Uterus (tissue), 4 donors: Measurements from ENCODE around the gene PPFIA4. TPM values are rescaled to one million over a fixed set of nuclear protein-coding genes. Genes with fewer than 3 reads are reported as not detected.
A peak's percentile ranks its signal among the peaks of the same experiment; 100 is the strongest.

Source experiments
- DNase-seq, 2 donors: peaks; one replicate each; pipeline ENCODE4 v3.0.0-alpha.2; 2019 to 2020
- H3K27ac ChIP-seq, 2 donors: fragments of 200-600 bp; sonication (generic); 1 replicate in 1 of 2; 2 replicates in 1 of 2; pipeline ENCODE4 v1.5.1; 2016 to 2018
- H3K27me3 ChIP-seq, 2 donors: fragments of 200-600 bp; sonication (generic); one replicate each; pipeline ENCODE4 v1.5.1; 2018 to 2019; ENCODE audit warnings: control low read depth in 1 of 2
- H3K36me3 ChIP-seq, 2 donors: fragments of 200-600 bp; sonication (generic); one replicate each; pipeline ENCODE4 v1.5.1; 2019; ENCODE audit warnings: control low read depth in 1 of 2
- H3K4me1 ChIP-seq, 2 donors: fragments of 200-600 bp; sonication (generic); one replicate each; pipeline ENCODE4 v1.5.1; 2018 to 2019; ENCODE audit warnings: control low read depth in 1 of 2
- H3K4me3 ChIP-seq, 2 donors: fragments of 200-600 bp; sonication (generic); 1 replicate in 1 of 2; 2 replicates in 1 of 2; pipeline ENCODE4 v1.5.1; 2018 to 2019; ENCODE audit warnings: mild to moderate bottlenecking in 1 of 2
- H3K9me3 ChIP-seq, 2 donors: fragments of 200-600 bp; sonication (generic); one replicate each; pipeline ENCODE4 v1.5.1; 2019; ENCODE audit warnings: control low read depth in 1 of 2
- POLR2A ChIP-seq, 2 donors: fragments of 450-650 bp; IDR thresholded peaks; one replicate each; pipeline ENCODE4 v1.6.1; 2016; ENCODE audit warnings: antibody characterized with exemption in 2 of 2, mild to moderate bottlenecking in 1 of 2, moderate library complexity in 1 of 2
- intact Hi-C: fragments of 100-400 bp; cut with DNase I; formaldehyde crosslinking; loops from one replicate; pipeline ENCODE4 v1.15.1; 2023; ENCODE audit warnings: low total_unique reads
- total RNA-seq, 4 donors: library from RNA; depleted of rRNA in 3 of 4; stranded (reverse); fragments of >200 nt in 3 of 4; gene quantifications; one replicate each; pipeline versions ENCODE4 v1.1.0 to v1.2.4, GENCODE V29; 2014 to 2023
- TF ChIP-seq, protein P1 (sequence below), 4 experiments: fragments of 200-600 bp in 2 of 4; fragments of 450-650 bp in 2 of 4; sonication (generic) in 2 of 4; IDR thresholded peaks; one replicate each; pipeline ENCODE4 v1.5.1; 2016 to 2019; ENCODE audit warnings: antibody characterized with exemption in 4 of 4, mild to moderate bottlenecking in 2 of 4, moderate library complexity in 1 of 4
- donor health status: DM: yes; HTN: yes; CAD: no.

The PPFIA4 gene
- total RNA-seq, 4 donors from 2014 or later = 0.26 to 7.6 (median 6.5) TPM; not detected in 1

- intact Hi-C loops = no loop called here
- Histone ChIP-seq H3K36me3 (no peaks in the 10 kb centered on the region), H3K27me3 (no peaks in the 10 kb centered on the region), H3K4me3 (no peak overlapping the region), H3K9me3 (no peaks in the 10 kb centered on the region), H3K4me1 (no peaks in the 10 kb centered on the region), H3K27ac (no peak overlapping the region)
- no peak for DNase-seq
- TF ChIP-seq POLR2A (IDR thresholded peaks at IDR 0.05) = no peak
- TF ChIP-seq, protein P1, sequence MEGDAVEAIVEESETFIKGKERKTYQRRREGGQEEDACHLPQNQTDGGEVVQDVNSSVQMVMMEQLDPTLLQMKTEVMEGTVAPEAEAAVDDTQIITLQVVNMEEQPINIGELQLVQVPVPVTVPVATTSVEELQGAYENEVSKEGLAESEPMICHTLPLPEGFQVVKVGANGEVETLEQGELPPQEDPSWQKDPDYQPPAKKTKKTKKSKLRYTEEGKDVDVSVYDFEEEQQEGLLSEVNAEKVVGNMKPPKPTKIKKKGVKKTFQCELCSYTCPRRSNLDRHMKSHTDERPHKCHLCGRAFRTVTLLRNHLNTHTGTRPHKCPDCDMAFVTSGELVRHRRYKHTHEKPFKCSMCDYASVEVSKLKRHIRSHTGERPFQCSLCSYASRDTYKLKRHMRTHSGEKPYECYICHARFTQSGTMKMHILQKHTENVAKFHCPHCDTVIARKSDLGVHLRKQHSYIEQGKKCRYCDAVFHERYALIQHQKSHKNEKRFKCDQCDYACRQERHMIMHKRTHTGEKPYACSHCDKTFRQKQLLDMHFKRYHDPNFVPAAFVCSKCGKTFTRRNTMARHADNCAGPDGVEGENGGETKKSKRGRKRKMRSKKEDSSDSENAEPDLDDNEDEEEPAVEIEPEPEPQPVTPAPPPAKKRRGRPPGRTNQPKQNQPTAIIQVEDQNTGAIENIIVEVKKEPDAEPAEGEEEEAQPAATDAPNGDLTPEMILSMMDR (IDR thresholded peaks at IDR 0.05) = no peak
Measured at GRCh38 chr1:203050826-203051225, 24.5 kb downstream of the PPFIA4 start.

GRCh38 chr1:203051841-203052324 lies 25.6 kb downstream of the PPFIA4 start:
- Histone ChIP-seq H3K36me3 (no peaks in the 10 kb centered on the region), H3K27ac (peak overlapping the region in 1 of 2 donors; percentile 27), H3K27me3 (no peaks in the 10 kb centered on the region), H3K4me1 (no peaks in the 10 kb centered on the region), H3K9me3 (no peaks in the 10 kb centered on the region), H3K4me3 (no peak overlapping the region)
- TF ChIP-seq POLR2A (IDR thresholded peaks at IDR 0.05) = no peak
- TF ChIP-seq, protein P1 (IDR thresholded peaks at IDR 0.05) = no peak
- peak; percentile 43 to 60 for DNase-seq
- intact Hi-C loops = no loop called here

DNA sequence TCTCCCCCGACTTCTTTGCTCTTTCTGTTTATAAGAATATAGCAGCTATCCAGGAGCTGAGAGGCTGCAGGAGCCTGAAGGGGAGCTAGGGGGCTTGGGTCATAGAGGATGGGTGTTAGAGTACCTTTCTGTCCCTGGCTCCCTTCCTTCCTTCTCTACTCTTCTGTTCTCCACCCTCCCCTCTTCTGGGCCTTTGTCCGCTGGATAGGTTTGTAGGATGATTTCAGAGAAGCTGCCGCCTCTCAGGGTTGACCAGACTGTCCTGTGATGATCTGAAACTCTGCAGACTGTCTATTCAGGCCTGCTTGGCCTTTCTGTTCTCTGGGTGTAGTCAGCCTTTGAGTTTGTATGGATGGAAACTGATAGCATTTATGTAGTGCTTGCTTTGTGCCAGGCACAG lies 26.3 kb downstream of the PPFIA4 start:
- TF ChIP-seq, protein P1 (IDR thresholded peaks at IDR 0.05) = no peak
- no peak for TF ChIP-seq POLR2A (IDR thresholded peaks at IDR 0.05)
- no peaks in the 10 kb centered on the region for H3K9me3 ChIP-seq
- peak overlapping the region in 1 of 2 donors; percentile 27 for H3K27ac ChIP-seq
- H3K27me3 ChIP-seq = no peaks in the 10 kb centered on the region
- intact Hi-C loops = no loop called here
- H3K36me3 ChIP-seq = no peaks in the 10 kb centered on the region
- H3K4me1 ChIP-seq = no peaks in the 10 kb centered on the region
- no peak for DNase-seq
- H3K4me3 ChIP-seq = no peak overlapping the region

DNA sequence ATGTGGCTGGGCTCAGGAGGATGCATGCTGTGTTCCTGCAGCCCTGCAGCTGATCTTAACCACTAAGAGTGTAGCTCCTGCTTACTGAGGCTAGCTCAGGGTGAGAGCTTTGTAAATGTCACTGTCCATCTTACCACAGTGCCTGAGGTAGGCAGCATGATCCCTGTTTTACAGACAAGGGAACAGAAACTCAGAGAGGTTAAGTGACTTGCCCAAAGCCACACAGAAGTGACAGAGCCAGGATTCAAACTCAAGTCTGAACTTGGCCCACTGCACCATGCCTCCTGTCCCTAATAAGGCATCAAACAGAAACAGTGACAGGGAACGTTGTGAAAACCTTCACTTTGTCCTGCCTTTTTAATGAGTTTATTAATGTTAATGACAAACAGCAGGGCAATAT lies 27.9 kb downstream of the PPFIA4 start:
- Histone ChIP-seq H3K9me3 (no peaks in the 10 kb centered on the region), H3K4me1 (no peaks in the 10 kb centered on the region), H3K4me3 (no peak overlapping the region), H3K27me3 (no peaks in the 10 kb centered on the region), H3K36me3 (no peaks in the 10 kb centered on the region), H3K27ac (no peak overlapping the region)
- no peak for TF ChIP-seq POLR2A (IDR thresholded peaks at IDR 0.05)
- TF ChIP-seq, protein P1 (IDR thresholded peaks at IDR 0.05) = no peak
- DNase-seq = no peak
- intact Hi-C loops = no loop called here

- H3K36me3 ChIP-seq = no peaks in the 10 kb centered on the region
- H3K27ac ChIP-seq = no peak overlapping the region
- no peak for TF ChIP-seq POLR2A (IDR thresholded peaks at IDR 0.05)
- TF ChIP-seq, protein P1 (IDR thresholded peaks at IDR 0.05) = no peak
Measured at GRCh38 chr1:203054642-203055041, 28.4 kb downstream of the PPFIA4 start.

More at GRCh38 chr1:203054642-203055041, 28.4 kb downstream of the PPFIA4 start:
- no peaks in the 10 kb centered on the region for H3K4me1 ChIP-seq
- H3K4me3 ChIP-seq = no peak overlapping the region
- intact Hi-C loops = no loop called here
- no peak for DNase-seq
- no peaks in the 10 kb centered on the region for H3K27me3 ChIP-seq
- H3K9me3 ChIP-seq = no peaks in the 10 kb centered on the region
